ENCODE measurements around the gene NHEJ1.

DNA sequence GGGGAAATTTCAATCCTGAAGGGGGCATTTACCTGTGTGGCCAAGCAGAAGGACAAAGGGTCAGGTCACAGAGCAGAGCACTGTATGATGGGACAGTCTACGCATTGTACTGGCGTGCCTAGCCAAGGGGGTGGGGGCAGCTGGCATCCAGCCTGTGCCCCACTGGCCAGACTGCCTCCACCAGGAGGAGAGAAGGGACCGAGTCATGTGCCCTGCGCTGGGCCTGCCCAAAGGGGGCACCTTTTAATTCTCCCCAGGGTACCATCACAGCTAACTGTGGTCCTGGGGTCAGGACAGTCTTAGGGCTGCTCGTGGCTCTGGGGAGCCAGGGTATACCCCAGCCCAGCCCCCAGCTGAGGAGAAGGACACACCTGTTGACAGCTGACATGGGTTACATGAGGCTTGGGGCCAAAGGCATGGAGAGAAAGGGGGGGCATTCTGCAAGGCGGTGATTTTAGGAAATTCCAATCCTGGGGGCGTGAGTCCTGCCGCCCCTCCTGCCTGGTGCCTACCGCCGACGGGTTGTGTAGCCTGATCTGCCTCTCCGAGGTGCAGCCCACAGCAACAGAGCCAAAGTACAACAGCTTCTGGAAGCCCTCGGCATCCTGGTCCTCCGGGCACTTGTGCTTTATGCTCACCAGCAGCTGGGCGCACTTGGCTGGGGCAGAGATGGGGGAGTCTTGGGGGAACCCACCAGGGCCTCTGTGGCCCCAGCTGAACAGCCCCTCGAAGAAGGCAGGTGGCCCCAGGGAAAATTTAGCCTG lies 130.3 kb downstream of the NHEJ1 start:
- no peak for TF ChIP-seq POLR2A (IDR thresholded peaks at IDR 0.05)
- no peak for TF ChIP-seq EP300 (IDR thresholded peaks at IDR 0.05; ENCODE audit: low read depth)
- TF ChIP-seq, protein P1, sequence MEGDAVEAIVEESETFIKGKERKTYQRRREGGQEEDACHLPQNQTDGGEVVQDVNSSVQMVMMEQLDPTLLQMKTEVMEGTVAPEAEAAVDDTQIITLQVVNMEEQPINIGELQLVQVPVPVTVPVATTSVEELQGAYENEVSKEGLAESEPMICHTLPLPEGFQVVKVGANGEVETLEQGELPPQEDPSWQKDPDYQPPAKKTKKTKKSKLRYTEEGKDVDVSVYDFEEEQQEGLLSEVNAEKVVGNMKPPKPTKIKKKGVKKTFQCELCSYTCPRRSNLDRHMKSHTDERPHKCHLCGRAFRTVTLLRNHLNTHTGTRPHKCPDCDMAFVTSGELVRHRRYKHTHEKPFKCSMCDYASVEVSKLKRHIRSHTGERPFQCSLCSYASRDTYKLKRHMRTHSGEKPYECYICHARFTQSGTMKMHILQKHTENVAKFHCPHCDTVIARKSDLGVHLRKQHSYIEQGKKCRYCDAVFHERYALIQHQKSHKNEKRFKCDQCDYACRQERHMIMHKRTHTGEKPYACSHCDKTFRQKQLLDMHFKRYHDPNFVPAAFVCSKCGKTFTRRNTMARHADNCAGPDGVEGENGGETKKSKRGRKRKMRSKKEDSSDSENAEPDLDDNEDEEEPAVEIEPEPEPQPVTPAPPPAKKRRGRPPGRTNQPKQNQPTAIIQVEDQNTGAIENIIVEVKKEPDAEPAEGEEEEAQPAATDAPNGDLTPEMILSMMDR (IDR thresholded peaks at IDR 0.05): no peak
- TF ChIP-seq POLR2AphosphoS5 (IDR thresholded peaks at IDR 0.05): no peak

Data from transverse colon (tissue), 4 donors.